Measurements from ENCODE around the gene ZMYM2. TPM values are rescaled to one million over a fixed set of nuclear protein-coding genes. Genes with fewer than 3 reads are reported as not detected.
A peak's percentile ranks its signal among the peaks of the same experiment; 100 is the strongest.

Gene ZMYM2
- total RNA-seq, 4 donors from 2014 or later = 60.7 to 75.3 (median 68.1) TPM

DNA sequence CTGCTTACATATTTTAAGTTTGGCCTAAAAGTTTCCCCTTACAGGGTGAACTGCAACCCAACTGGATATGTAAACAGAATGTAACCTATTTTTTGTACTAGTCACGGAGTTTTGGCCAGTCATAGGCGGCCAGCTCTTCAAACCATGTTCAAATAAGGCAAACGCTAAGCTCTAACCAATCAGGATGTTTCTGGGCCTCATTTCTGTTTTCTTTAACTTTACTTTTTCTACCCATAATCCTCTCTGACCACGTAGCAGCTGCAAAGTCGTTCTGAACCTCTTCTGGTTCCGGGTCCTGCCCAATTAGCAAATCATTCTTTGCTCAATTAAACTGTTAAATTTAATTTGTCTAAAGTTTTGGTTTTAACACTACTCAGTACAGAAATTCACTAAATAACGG, 8.2 kb upstream of the ZMYM2 start:
- WGBS, 2 donors = 81 to 83% methylated on average over 7 of the region's 7 CpGs
- Histone ChIP-seq H3K9me3 (no peaks in the 10 kb centered on the region), H3K27me3 (no peaks in the 10 kb centered on the region), H3K4me1 (no peaks in the 10 kb centered on the region), H3K36me3 (no peaks in the 10 kb centered on the region), H3K4me3 (no peak overlapping the region), H3K27ac (no peak overlapping the region)
- TF ChIP-seq POLR2A (IDR thresholded peaks at IDR 0.05) (no peak), EP300 (IDR thresholded peaks at IDR 0.05) (no peak)
- TF ChIP-seq, protein P1, sequence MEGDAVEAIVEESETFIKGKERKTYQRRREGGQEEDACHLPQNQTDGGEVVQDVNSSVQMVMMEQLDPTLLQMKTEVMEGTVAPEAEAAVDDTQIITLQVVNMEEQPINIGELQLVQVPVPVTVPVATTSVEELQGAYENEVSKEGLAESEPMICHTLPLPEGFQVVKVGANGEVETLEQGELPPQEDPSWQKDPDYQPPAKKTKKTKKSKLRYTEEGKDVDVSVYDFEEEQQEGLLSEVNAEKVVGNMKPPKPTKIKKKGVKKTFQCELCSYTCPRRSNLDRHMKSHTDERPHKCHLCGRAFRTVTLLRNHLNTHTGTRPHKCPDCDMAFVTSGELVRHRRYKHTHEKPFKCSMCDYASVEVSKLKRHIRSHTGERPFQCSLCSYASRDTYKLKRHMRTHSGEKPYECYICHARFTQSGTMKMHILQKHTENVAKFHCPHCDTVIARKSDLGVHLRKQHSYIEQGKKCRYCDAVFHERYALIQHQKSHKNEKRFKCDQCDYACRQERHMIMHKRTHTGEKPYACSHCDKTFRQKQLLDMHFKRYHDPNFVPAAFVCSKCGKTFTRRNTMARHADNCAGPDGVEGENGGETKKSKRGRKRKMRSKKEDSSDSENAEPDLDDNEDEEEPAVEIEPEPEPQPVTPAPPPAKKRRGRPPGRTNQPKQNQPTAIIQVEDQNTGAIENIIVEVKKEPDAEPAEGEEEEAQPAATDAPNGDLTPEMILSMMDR (IDR thresholded peaks at IDR 0.05) = no peak
- no peak for DNase-seq (ENCODE audit: low spot score in 2 of 2)

DNA sequence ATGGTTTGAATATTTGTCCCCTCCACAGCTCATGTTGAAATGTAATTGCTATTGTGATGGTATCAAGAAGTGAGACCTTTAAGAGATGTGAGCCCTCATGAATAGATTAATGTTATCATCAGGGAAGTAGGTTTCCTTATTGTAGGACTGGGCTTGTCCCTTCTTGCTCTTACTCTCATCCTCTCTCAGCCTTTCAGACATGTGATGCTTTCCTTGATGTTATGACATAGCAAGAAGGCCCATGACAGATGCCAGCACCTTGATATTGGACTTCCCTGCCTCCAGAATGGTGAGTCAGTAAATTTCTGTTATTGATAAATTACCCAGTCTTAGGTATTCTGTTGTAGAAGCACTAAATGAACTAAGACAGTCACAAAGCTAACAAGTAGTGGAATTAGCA, 5.7 kb upstream of the ZMYM2 start:
- H3K27ac ChIP-seq = no peak overlapping the region
- no peak overlapping the region for H3K4me3 ChIP-seq
- H3K36me3 ChIP-seq = no peaks in the 10 kb centered on the region
- no peaks in the 10 kb centered on the region for H3K4me1 ChIP-seq
- H3K27me3 ChIP-seq = no peaks in the 10 kb centered on the region
- no peak for DNase-seq (ENCODE audit: low spot score in 2 of 2)
- no peaks in the 10 kb centered on the region for H3K9me3 ChIP-seq
- TF ChIP-seq, protein P1 (IDR thresholded peaks at IDR 0.05) = no peak

DNA sequence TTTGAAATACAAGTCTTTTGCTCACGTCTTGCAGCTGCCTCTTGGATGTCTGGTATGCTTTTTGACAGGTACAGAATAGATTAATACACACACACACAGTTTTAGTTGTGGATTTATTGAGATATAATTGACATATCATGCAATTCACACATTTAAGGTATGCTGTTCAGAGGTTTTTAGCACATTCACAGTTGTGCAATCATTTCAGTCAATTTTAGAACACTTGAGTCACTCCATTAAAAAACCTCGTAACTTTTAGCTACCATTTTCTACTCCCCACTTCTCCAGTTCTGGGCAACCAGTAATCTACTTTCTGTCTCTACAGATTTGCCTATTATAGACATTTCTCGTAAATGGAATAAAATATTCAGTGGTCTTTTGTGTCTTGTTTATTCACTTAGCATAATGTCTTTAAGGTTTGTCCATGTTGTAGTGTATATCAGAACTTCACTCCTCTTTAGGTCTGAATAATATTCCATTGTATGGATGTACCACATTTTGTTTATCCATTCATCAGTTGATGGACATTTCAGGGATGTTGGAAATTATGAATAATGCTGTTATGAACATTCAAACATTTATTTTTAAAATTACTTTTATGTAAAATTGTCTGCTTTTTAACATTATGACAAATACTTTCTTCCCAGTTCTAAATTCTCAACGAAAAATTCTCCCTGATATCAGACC, 2.5 kb upstream of the ZMYM2 start:
- H3K27me3 ChIP-seq = no peaks in the 10 kb centered on the region
- no peaks in the 10 kb centered on the region for H3K9me3 ChIP-seq
- 93 to 96% methylated on average over 4 of the region's 4 CpGs for WGBS, 2 donors
- H3K27ac ChIP-seq = no peak overlapping the region
- no peak overlapping the region for H3K4me3 ChIP-seq
- TF ChIP-seq, protein P1 (IDR thresholded peaks at IDR 0.05) = no peak
- TF ChIP-seq EP300 (IDR thresholded peaks at IDR 0.05) (no peak), POLR2A (IDR thresholded peaks at IDR 0.05) (no peak)
- no peaks in the 10 kb centered on the region for H3K36me3 ChIP-seq
- DNase-seq (ENCODE audit: low spot score in 2 of 2) = no peak
- peaks cover 0 to 15% (median 7%) of the 10 kb centered on the region in 4 donors for H3K4me1 ChIP-seq

DNA sequence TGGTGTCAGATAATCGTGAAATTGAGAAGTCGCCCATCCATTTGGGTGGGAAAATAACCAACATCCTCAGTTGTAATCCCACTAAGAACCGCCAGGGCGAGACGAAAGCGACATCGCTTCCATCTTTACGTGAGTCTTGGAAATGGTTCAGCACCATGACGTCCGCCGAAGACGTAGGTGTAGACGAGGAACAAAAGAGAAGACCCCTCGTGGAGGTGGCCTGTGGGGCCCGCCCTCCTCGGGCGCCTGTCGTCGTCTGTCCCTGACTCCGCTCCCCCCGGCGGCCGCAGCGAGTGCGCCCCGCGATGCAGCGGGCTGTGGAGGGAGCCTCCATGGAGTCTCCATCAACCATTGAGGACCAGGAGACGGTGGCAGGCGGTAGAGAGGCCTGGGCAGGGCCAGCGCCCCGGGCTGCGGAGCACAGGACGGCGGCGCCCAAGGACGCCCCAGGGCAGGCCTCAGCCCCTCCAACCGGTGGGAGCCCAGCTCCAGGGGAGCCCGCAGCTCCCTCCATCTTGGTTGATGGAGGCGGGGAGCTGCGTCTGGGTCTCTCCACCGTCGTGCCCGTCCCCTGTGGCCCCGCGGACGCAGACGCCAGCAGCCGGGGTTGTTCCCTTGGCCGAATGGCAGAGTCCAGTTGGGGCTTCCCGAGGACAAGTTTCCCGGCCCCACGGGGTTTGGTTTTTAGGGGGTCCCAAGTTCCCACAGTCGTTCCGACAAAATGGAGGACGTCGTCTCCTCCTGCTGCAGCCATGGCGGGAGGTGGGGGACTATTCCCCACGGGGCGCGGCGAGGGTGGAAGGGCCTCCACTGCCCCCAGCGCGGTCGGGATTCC, 990 bp upstream of the ZMYM2 start:
- peak in 1 of 2 donors; percentile 41 for TF ChIP-seq POLR2A (IDR thresholded peaks at IDR 0.05)
- peak in 1 of 2 donors; percentile 72 for TF ChIP-seq EP300 (IDR thresholded peaks at IDR 0.05)
- TF ChIP-seq, protein P1 (IDR thresholded peaks at IDR 0.05) = peak; percentile 64 to 86 (median 82)
- no peaks in the 10 kb centered on the region for H3K9me3 ChIP-seq
- peak overlapping the region; percentile 78 to 95 (median 82) for H3K4me3 ChIP-seq
- no peaks in the 10 kb centered on the region for H3K36me3 ChIP-seq
- peak overlapping the region; percentile 95 to 100 (median 99) for H3K27ac ChIP-seq
- no peaks in the 10 kb centered on the region for H3K27me3 ChIP-seq
- H3K4me1 ChIP-seq = peaks cover 0 to 28% (median 16%) of the 10 kb centered on the region in 4 donors
- peak; percentile 69 to 93 for DNase-seq (ENCODE audit: low spot score in 2 of 2)
- WGBS, 2 donors = 1 to 3% methylated on average over 14 to 51 of the region's 65 CpGs
